Left colon (tissue), 2 donors: ENCODE data around the gene EXOSC2. TPM values are rescaled to one million over a fixed set of nuclear protein-coding genes. Genes with fewer than 3 reads are reported as not detected.

Experiments used
- ATAC-seq: fragments of 200-7000 bp; cut with Tn5 transposase; one replicate; pipeline ENCODE4 v1.9.1; 2020; ENCODE audit warnings: mild to moderate bottlenecking, moderate library complexity
- DNase-seq, 2 donors: peaks; one replicate each; pipeline ENCODE4 v3.0.0-alpha.2; 2020
- intact Hi-C, 2 donors: fragments of 100-400 bp; cut with DNase I in 1 of 2; cut with micrococcal nuclease in 1 of 2; formaldehyde crosslinking; loops; one replicate each; pipeline versions ENCODE4 v1.11.2 to v1.14.0; 2022; cut with DNase I, micrococcal nuclease
- total RNA-seq, 2 donors: library from RNA; stranded (reverse); fragmentation: NEBNext Ultra II Directional; extraction: Animal tissue kit (Norgen Biotek cat#: 25700); gene quantifications; one replicate each; pipeline ENCODE4 v1.2.1, GENCODE V29; 2021
- donor health status: DM: no; HTN: no; CAD: no.
- donor health status: DM: yes; HTN: yes; CAD: no.

Gene EXOSC2
- total RNA-seq, 2 donors from 2014 or later: 13.2 to 19.7 TPM

DNA sequence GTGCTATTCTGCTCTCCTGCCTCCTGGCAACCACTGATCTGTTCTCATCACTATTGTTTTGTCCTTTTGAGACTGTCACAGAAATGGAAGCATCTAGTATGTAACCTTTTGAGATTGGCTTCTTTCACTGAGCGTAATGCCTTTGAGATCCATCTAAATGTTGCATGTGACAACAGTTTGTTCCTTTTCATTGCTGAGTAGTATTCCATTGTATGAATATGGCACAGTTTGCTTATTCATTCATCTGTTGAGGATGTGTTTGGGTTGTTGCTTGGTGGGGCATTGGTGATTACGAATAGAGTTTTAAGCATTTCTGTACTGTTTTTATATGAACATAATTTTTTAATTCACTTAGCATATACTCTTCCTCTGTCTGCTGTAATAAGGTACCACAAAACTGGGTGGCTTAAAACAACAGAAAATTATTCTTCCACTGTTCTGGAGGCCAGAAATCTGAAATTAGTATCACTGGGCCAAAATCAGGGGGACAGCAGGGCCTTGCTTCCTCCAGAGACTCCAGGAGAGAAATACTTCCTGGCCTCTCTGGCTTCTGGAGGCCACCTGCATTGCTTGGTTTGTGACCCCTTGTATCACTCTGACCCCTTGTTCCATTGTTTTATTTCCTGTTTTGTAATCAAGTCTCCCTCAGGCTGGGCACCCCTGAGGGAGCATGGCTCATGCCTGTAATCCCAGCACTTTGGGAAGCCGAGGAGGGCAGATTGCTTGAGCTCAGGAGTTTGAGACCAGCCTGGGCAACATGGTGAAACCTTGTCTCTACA is 53.0 kb downstream of the EXOSC2 start:
- intact Hi-C loops: no loop called here
- ATAC-seq (no peak), DNase-seq (no peak)

GRCh38 chr9:130751631-130752355 is 58.2 kb downstream of the EXOSC2 start:
- intact Hi-C loops: no loop called here
- no peak for ATAC-seq
- no peak for DNase-seq

Other genes with a start within 250 kb of the EXOSC2 start
- gene ASS1, start 248.8 kb upstream of the EXOSC2 start, total RNA-seq: 100 to 1,000 TPM; 264 to 515 TPM
- gene FUBP3, start 114.2 kb upstream of the EXOSC2 start, total RNA-seq: 10 to 100 TPM; 43.8 to 48.3 TPM
- gene PRDM12, start 29.2 kb upstream of the EXOSC2 start, total RNA-seq: not detected
- 10 to 100 TPM; 79.0 to 93.9 TPM for gene ABL1, start 141.5 kb downstream of the EXOSC2 start, total RNA-seq
- gene QRFP, start 203.0 kb downstream of the EXOSC2 start, total RNA-seq: not detected
- gene FIBCD1, start 245.5 kb downstream of the EXOSC2 start, total RNA-seq: 1 to 10 TPM; 7.9 to 9.6 TPM